Measurements from ENCODE around the gene TMEM200C. TPM values are rescaled to one million over a fixed set of nuclear protein-coding genes. Genes with fewer than 3 reads are reported as not detected.

TMEM200C gene
- total RNA-seq, 2 donors from 2014 or later, result not detected

- Histone ChIP-seq H3K36me3 (no peaks in the 10 kb centered on the region), H3K27me3 (replicated peaks; ENCODE audit: insufficient read depth) (no peaks in the 10 kb centered on the region), H3K4me1 (ENCODE audit: control insufficient read depth in 1 of 2, low read depth in 2 of 2) (peaks cover 6 to 8% of the 10 kb centered on the region in 2 donors), H3K4me3 (no peak overlapping the region), H3K27ac (no peak overlapping the region), H3K9me3 (no peaks in the 10 kb centered on the region)
- TF ChIP-seq CTCF (IDR thresholded peaks at IDR 0.05), result no peak
- ATAC-seq (ENCODE audit: insufficient number of reproducible peaks, low FRiP score, low read depth) (no peak), DNase-seq (ENCODE audit: low spot score) (no peak)
Measured at GRCh38 chr18:5900262-5900661, 4.9 kb upstream of the TMEM200C start.

GRCh38 chr18:5899835-5900234 lies 4.5 kb upstream of the TMEM200C start:
- TF ChIP-seq CTCF (IDR thresholded peaks at IDR 0.05), result no peak
- Histone ChIP-seq H3K27me3 (replicated peaks; ENCODE audit: insufficient read depth) (peaks cover 2% of the 10 kb centered on the region), H3K27ac (no peak overlapping the region), H3K4me3 (no peak overlapping the region), H3K9me3 (no peaks in the 10 kb centered on the region), H3K4me1 (ENCODE audit: control insufficient read depth in 1 of 2, low read depth in 2 of 2) (peaks cover 7 to 11% of the 10 kb centered on the region in 2 donors), H3K36me3 (no peaks in the 10 kb centered on the region)
- DNase-seq (ENCODE audit: low spot score), result no peak
- ATAC-seq (ENCODE audit: insufficient number of reproducible peaks, low FRiP score, low read depth), result no peak

- DNase-seq (ENCODE audit: low spot score) (no peak), ATAC-seq (ENCODE audit: insufficient number of reproducible peaks, low FRiP score, low read depth) (no peak)
- H3K27me3 ChIP-seq (replicated peaks; ENCODE audit: insufficient read depth), result peaks cover 10% of the 10 kb centered on the region
- peaks cover 11 to 20% of the 10 kb centered on the region in 2 donors for H3K4me1 ChIP-seq (ENCODE audit: control insufficient read depth in 1 of 2, low read depth in 2 of 2)
- H3K36me3 ChIP-seq, result no peaks in the 10 kb centered on the region
- H3K9me3 ChIP-seq, result no peaks in the 10 kb centered on the region
- no peak for TF ChIP-seq CTCF (IDR thresholded peaks at IDR 0.05)
- H3K4me3 ChIP-seq, result peak overlapping the region; percentile 65
- H3K27ac ChIP-seq, result no peak overlapping the region
Measured at GRCh38 chr18:5895876-5896740, 786 bp upstream of the TMEM200C start.

GRCh38 chr18:5894611-5895298 lies 567 bp downstream of the TMEM200C start:
- Histone ChIP-seq H3K27ac (no peak overlapping the region), H3K4me3 (peak overlapping the region; percentile 65), H3K4me1 (ENCODE audit: control insufficient read depth in 1 of 2, low read depth in 2 of 2) (peaks cover 11 to 31% of the 10 kb centered on the region in 2 donors), H3K36me3 (no peaks in the 10 kb centered on the region), H3K27me3 (replicated peaks; ENCODE audit: insufficient read depth) (peaks cover 10% of the 10 kb centered on the region), H3K9me3 (no peaks in the 10 kb centered on the region)
- no peak for ATAC-seq (ENCODE audit: insufficient number of reproducible peaks, low FRiP score, low read depth)
- no peak for DNase-seq (ENCODE audit: low spot score)
- TF ChIP-seq CTCF (IDR thresholded peaks at IDR 0.05), result no peak

- H3K36me3 ChIP-seq, result no peaks in the 10 kb centered on the region
- no peak for ATAC-seq (ENCODE audit: insufficient number of reproducible peaks, low FRiP score, low read depth)
- H3K4me3 ChIP-seq, result peak overlapping the region; percentile 65
- no peaks in the 10 kb centered on the region for H3K9me3 ChIP-seq
- H3K4me1 ChIP-seq (ENCODE audit: control insufficient read depth in 1 of 2, low read depth in 2 of 2), result peaks cover 11 to 31% of the 10 kb centered on the region in 2 donors
- H3K27me3 ChIP-seq (replicated peaks; ENCODE audit: insufficient read depth), result peaks cover 10% of the 10 kb centered on the region
- TF ChIP-seq CTCF (IDR thresholded peaks at IDR 0.05), result no peak
- no peak for DNase-seq (ENCODE audit: low spot score)
- H3K27ac ChIP-seq, result no peak overlapping the region
Measured at GRCh38 chr18:5893956-5894610, 1.2 kb downstream of the TMEM200C start.

Data from thoracic aorta (tissue), 2 donors.